ENCODE measurements around the gene BNC2. TPM values are rescaled to one million over a fixed set of nuclear protein-coding genes. Genes with fewer than 3 reads are reported as not detected.

The BNC2 gene
- total RNA-seq, 1 experiment from 2014 or later, result 5.7 TPM

GRCh38 chr9:16425562-16426231, 444.8 kb downstream of the BNC2 start:
- no peaks in the 10 kb centered on the region for H3K9me3 ChIP-seq (ENCODE audit: control insufficient read depth, insufficient read depth, low read depth, low read length)
- no peaks in the 10 kb centered on the region for H3K4me1 ChIP-seq (ENCODE audit: control insufficient read depth, insufficient read depth, low read length)
- DNase-seq (ENCODE audit: low read depth, low spot score), result no peak
- no peak overlapping the region for H3K4me3 ChIP-seq (ENCODE audit: low read depth in 2 of 2, low read length in 2 of 2)
- ATAC-seq, result no peak
- in situ Hi-C loops (cut with HindIII; ENCODE audit: low pct_unique_long_range_greater_than_20kb, low sequenced_read_pairs) (no loop called here), intact Hi-C loops (cut with micrococcal nuclease; ENCODE audit: unreplicated experiment) (no loop called here)
- BruUV-seq (replicated peaks), result no TSS peak
- no peaks in the 10 kb centered on the region for H3K36me3 ChIP-seq (ENCODE audit: control insufficient read depth, insufficient read depth, low read length)
- ChIA-PET CTCF (no interaction called here), POLR2A (no interaction called here)
- H3K27ac ChIP-seq (ENCODE audit: low read length), result no peak overlapping the region
- TF ChIP-seq, protein P1, sequence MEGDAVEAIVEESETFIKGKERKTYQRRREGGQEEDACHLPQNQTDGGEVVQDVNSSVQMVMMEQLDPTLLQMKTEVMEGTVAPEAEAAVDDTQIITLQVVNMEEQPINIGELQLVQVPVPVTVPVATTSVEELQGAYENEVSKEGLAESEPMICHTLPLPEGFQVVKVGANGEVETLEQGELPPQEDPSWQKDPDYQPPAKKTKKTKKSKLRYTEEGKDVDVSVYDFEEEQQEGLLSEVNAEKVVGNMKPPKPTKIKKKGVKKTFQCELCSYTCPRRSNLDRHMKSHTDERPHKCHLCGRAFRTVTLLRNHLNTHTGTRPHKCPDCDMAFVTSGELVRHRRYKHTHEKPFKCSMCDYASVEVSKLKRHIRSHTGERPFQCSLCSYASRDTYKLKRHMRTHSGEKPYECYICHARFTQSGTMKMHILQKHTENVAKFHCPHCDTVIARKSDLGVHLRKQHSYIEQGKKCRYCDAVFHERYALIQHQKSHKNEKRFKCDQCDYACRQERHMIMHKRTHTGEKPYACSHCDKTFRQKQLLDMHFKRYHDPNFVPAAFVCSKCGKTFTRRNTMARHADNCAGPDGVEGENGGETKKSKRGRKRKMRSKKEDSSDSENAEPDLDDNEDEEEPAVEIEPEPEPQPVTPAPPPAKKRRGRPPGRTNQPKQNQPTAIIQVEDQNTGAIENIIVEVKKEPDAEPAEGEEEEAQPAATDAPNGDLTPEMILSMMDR (IDR thresholded peaks at IDR 0.05), result no peak
- TF ChIP-seq, protein P2, sequence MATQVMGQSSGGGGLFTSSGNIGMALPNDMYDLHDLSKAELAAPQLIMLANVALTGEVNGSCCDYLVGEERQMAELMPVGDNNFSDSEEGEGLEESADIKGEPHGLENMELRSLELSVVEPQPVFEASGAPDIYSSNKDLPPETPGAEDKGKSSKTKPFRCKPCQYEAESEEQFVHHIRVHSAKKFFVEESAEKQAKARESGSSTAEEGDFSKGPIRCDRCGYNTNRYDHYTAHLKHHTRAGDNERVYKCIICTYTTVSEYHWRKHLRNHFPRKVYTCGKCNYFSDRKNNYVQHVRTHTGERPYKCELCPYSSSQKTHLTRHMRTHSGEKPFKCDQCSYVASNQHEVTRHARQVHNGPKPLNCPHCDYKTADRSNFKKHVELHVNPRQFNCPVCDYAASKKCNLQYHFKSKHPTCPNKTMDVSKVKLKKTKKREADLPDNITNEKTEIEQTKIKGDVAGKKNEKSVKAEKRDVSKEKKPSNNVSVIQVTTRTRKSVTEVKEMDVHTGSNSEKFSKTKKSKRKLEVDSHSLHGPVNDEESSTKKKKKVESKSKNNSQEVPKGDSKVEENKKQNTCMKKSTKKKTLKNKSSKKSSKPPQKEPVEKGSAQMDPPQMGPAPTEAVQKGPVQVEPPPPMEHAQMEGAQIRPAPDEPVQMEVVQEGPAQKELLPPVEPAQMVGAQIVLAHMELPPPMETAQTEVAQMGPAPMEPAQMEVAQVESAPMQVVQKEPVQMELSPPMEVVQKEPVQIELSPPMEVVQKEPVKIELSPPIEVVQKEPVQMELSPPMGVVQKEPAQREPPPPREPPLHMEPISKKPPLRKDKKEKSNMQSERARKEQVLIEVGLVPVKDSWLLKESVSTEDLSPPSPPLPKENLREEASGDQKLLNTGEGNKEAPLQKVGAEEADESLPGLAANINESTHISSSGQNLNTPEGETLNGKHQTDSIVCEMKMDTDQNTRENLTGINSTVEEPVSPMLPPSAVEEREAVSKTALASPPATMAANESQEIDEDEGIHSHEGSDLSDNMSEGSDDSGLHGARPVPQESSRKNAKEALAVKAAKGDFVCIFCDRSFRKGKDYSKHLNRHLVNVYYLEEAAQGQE (IDR thresholded peaks at IDR 0.05; ENCODE audit: insufficient read depth in 1 of 2, low read depth in 2 of 2, low read length in 1 of 2), result no peak
- TF ChIP-seq TCF7L2 (IDR thresholded peaks at IDR 0.05; ENCODE audit: low read depth, low read length), result no peak
- no peak for TF ChIP-seq SIN3A (IDR thresholded peaks at IDR 0.05; ENCODE audit: borderline replicate concordance, insufficient read depth, low read depth, low read length)
- no peak for TF ChIP-seq POLR2AphosphoS5 (IDR thresholded peaks at IDR 0.05; ENCODE audit: low read depth, low read length)
- no peaks in the 10 kb centered on the region for H3K27me3 ChIP-seq (ENCODE audit: control insufficient read depth, insufficient read depth, low read length)

- ChIA-PET CTCF (no interaction called here), POLR2A (no interaction called here)
- H3K27ac ChIP-seq (ENCODE audit: low read length), result no peak overlapping the region
- TF ChIP-seq, protein P1 (IDR thresholded peaks at IDR 0.05), result no peak
- H3K4me3 ChIP-seq (ENCODE audit: low read depth in 2 of 2, low read length in 2 of 2), result no peak overlapping the region
- no peaks in the 10 kb centered on the region for H3K9me3 ChIP-seq (ENCODE audit: control insufficient read depth, insufficient read depth, low read depth, low read length)
- DNase-seq (ENCODE audit: low read depth, low spot score) (no peak), ATAC-seq (no peak)
- intact Hi-C loops (cut with micrococcal nuclease; ENCODE audit: unreplicated experiment), result no loop called here
- no peaks in the 10 kb centered on the region for H3K36me3 ChIP-seq (ENCODE audit: control insufficient read depth, insufficient read depth, low read length)
- no peaks in the 10 kb centered on the region for H3K27me3 ChIP-seq (ENCODE audit: control insufficient read depth, insufficient read depth, low read length)
- in situ Hi-C loops (cut with HindIII; ENCODE audit: low pct_unique_long_range_greater_than_20kb, low sequenced_read_pairs), result no loop called here
- H3K4me1 ChIP-seq (ENCODE audit: control insufficient read depth, insufficient read depth, low read length), result no peaks in the 10 kb centered on the region
- no TSS peak for BruUV-seq (replicated peaks)
Measured at GRCh38 chr9:16422114-16422513, 448.4 kb downstream of the BNC2 start.

All from Panc1 (cell line).